A204.1 (cell line): ENCODE results near the gene MUL1.

ENCODE experiments used
- FAIRE-seq: peaks from 2 replicates; lab custom pipeline; 2012; peaks lifted over from hg19 to GRCh38; lab: Jason Lieb, UNC

MUL1 gene

DNA sequence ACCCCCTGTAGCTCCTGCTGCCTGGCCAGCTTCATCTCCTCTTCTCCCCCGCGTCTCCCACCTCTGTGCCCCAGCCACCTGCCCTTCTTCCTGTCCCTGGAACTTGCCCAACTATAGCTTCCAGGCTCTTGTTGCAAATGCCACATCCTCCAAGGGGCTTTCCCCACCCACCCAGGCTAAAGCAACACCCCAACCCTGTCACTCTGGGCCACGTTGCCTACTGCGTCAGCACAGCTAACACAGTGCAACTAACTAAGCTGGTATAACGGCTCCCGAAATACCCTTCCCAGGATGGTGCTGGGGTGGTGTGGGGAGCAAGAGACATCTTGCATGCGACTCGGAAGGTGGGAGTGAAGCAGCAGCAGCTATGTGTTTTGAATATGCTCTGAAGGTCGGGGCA lies 41.7 kb downstream of the MUL1 start:
- no peak for FAIRE-seq

DNA sequence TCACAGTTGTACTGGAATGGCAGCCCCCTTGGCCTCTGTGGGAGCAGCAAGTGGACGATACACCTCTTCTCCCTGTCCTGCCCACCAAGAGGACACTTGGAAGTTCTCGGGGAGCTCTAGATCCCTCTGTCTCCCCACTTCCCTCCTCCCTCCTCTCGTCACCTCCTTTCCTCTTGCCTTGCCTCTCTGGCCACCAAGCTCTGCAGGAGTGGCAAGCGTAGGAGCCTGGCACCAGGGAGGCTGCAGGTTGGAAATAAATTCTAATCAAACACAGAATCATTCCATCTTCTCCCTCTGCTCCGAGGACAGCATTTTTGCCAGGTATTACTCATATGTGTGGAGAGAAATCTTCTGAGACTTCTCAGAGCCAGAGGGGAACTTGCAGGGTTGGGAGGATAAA lies 42.8 kb downstream of the MUL1 start:
- no peak for FAIRE-seq

DNA sequence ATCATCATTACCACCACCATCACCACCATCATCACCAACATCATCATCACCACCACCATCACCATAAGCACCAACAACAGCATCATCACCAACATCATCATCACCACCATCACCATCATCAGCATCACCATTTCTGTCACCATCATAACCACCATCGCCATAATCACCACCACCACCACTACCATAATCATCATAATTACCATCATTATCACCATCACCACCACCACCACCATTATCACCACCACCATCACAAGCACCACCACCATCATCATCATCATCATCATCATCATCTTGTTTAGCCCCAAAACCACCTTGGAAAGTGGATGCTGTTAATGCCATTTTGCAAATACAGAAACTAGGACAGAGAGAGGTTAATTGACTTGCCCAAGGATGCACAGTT lies 44.4 kb downstream of the MUL1 start:
- no peak for FAIRE-seq

GRCh38 chr1:20462397-20462796 lies 45.6 kb downstream of the MUL1 start:
- no peak for FAIRE-seq

DNA sequence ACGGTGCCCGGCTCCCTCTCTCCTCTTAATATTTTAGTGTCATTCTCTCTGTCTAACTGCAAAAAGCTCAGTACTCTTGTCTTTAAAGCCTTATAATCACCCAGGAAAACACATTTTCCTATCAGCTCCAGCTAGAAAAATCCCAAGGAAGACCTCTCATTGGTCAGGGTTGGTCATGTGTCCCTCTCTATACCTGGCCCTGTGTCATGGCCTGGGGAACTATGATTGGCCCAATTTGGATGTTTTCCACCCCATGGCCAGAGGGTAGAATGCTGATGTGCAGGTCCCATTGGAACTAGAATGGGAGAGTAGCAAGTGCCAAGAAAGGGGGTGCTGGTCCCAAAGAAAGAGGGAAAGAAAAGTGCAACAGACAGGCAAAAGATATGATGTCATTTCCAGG lies 49.2 kb downstream of the MUL1 start:
- FAIRE-seq: no peak

GRCh38 chr1:20454004-20454403 lies 53.9 kb downstream of the MUL1 start:
- FAIRE-seq: no peak

GRCh38 chr1:20449735-20450311 lies 58.1 kb downstream of the MUL1 start:
- FAIRE-seq: no peak
